Sigmoid colon (tissue), 7 donors: Measurements from ENCODE around the gene CACNB2. TPM values are rescaled to one million over a fixed set of nuclear protein-coding genes. Genes with fewer than 3 reads are reported as not detected.

Experiments used
- DNase-seq: peaks from one replicate; pipeline ENCODE4 v3.0.0-alpha.2; 2019
- H3K27ac ChIP-seq, 4 donors: fragments of 200-600 bp; sonication (generic); one replicate each; pipeline ENCODE4 v1.5.1; 2016 to 2019; ENCODE audit warnings: mild to moderate bottlenecking in 1 of 4
- H3K27me3 ChIP-seq, 3 donors: fragments of 200-600 bp; sonication (generic); one replicate each; pipeline ENCODE4 v1.5.1; 2019; ENCODE audit warnings: mild to moderate bottlenecking in 1 of 3
- H3K36me3 ChIP-seq, 4 donors: fragments of 200-600 bp; sonication (generic); one replicate each; pipeline ENCODE4 v1.5.1; 2016 to 2019
- H3K4me1 ChIP-seq, 4 donors: fragments of 200-600 bp; sonication (generic); one replicate each; pipeline ENCODE4 v1.5.1; 2017 to 2019
- H3K4me3 ChIP-seq, 4 donors: fragments of 200-600 bp; sonication (generic); one replicate each; pipeline ENCODE4 v1.5.1; 2017 to 2019; ENCODE audit warnings: mild to moderate bottlenecking in 2 of 4, moderate library complexity in 1 of 4
- H3K9me3 ChIP-seq, 4 donors: fragments of 200-600 bp in 3 of 4; sonication (generic) in 3 of 4; one replicate each; pipeline versions ENCODE4 v1.5.1 to v1.6.1; 2013 to 2019
- EP300 ChIP-seq, 4 donors: sonication (generic); formaldehyde crosslinking; IDR thresholded peaks; one replicate each; pipeline ENCODE4 v1.6.1; 2017; ENCODE audit warnings: antibody characterized with exemption in 4 of 4
- POLR2A ChIP-seq, 2 donors: fragments of 450-650 bp; IDR thresholded peaks; one replicate each; pipeline ENCODE4 v1.6.1; 2016; ENCODE audit warnings: antibody characterized with exemption in 2 of 2, mild to moderate bottlenecking in 2 of 2, moderate library complexity in 2 of 2
- POLR2AphosphoS5 ChIP-seq, 4 donors: sonication (generic); formaldehyde crosslinking; IDR thresholded peaks; one replicate each; pipeline ENCODE4 v1.6.1; 2017; ENCODE audit warnings: antibody characterized with exemption in 4 of 4
- WGBS, 2 donors: extraction: QIAGEN DNeasy Blood & Tissue Kit; methylation state at CpG; one replicate each; pipeline ENCODE4 v1.1.7; 2013; 5-methylcytosine and 5-hydroxymethylcytosine counted together
- intact Hi-C: fragments of 100-400 bp; cut with DNase I; formaldehyde crosslinking; loops from one replicate; pipeline ENCODE4 v1.15.1; 2023
- polyA plus RNA-seq, 3 donors: library from polyadenylated mRNA; stranded (reverse); fragments of 200-250 nt; gene quantifications; one replicate each; pipeline ENCODE4 v1.2.3, GENCODE V29; 2013
- total RNA-seq, 4 donors: library from RNA; depleted of rRNA; stranded (reverse); fragments of >200 nt; gene quantifications; one replicate each; pipeline ENCODE4 v1.1.0, GENCODE V29; 2016
- TF ChIP-seq, protein P1 (sequence below), 4 experiments: fragments of 450-650 bp in 3 of 4; fragments of 200-600 bp in 1 of 4; IDR thresholded peaks; one replicate each; pipeline ENCODE4 v1.5.1; 2016 to 2019; ENCODE audit warnings: antibody characterized with exemption in 4 of 4, mild to moderate bottlenecking in 3 of 4, moderate library complexity in 2 of 4
- donor health status: healthy with polysubstance abuse.
- donor health status: Bipolar disorder and iron deficiency.
- donor health status: healthy.

CACNB2 gene
- total and polyA plus RNA-seq, 7 donors = 1.2 to 85.3 (median 36.0) TPM

DNA sequence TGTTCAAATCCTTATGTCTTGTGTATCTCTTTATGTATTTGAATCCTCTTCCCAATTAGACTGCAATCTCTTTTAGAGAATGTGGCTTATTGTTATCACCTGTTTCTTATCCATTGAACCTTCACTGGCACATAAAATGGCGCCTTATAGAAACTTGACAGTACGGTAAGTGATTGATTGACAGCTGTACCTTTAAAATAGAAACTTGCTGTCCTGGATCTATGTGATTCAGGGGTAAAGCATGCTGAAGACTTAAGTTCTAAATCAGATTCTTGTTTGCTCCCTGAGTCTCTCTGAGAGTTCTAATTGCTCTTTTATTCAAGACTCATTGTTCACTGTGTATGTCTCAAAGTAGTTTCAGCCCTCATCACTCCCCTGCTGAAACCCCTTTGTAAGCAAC is 91.3 kb downstream of the CACNB2 start:
- Histone ChIP-seq H3K4me3 (no peak overlapping the region), H3K27me3 (no peaks in the 10 kb centered on the region), H3K4me1 (peaks cover 0 to 36% (median 18%) of the 10 kb centered on the region in 4 donors), H3K9me3 (no peaks in the 10 kb centered on the region), H3K36me3 (no peaks in the 10 kb centered on the region), H3K27ac (no peak overlapping the region)
- no peak for DNase-seq
- 95 to 96% methylated on average over 2 of the region's 2 CpGs for WGBS, 2 donors
- intact Hi-C loops = no loop called here
- TF ChIP-seq POLR2A (IDR thresholded peaks at IDR 0.05) (no peak), POLR2AphosphoS5 (IDR thresholded peaks at IDR 0.05) (no peak), EP300 (IDR thresholded peaks at IDR 0.05) (no peak)
- TF ChIP-seq, protein P1, sequence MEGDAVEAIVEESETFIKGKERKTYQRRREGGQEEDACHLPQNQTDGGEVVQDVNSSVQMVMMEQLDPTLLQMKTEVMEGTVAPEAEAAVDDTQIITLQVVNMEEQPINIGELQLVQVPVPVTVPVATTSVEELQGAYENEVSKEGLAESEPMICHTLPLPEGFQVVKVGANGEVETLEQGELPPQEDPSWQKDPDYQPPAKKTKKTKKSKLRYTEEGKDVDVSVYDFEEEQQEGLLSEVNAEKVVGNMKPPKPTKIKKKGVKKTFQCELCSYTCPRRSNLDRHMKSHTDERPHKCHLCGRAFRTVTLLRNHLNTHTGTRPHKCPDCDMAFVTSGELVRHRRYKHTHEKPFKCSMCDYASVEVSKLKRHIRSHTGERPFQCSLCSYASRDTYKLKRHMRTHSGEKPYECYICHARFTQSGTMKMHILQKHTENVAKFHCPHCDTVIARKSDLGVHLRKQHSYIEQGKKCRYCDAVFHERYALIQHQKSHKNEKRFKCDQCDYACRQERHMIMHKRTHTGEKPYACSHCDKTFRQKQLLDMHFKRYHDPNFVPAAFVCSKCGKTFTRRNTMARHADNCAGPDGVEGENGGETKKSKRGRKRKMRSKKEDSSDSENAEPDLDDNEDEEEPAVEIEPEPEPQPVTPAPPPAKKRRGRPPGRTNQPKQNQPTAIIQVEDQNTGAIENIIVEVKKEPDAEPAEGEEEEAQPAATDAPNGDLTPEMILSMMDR (IDR thresholded peaks at IDR 0.05) = no peak

DNA sequence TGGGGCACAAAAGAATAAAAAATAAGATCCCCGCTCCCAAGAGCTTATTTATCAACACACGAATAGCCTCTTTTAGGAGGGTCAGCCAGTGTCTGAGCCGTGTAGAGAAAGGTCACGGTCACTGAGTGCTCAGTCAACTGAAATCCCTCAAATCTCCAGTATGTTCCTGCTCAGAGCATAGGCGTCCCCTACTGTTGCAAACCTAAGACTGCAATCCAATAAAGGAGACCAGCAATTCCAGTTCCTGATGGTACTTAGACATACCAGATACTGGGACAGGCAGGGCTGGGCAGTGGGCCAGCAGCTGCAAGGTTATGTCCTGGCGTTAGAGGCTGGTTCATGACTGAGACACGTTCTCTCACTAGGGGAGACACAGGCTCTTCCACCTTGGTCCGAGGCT is 93.6 kb downstream of the CACNB2 start:
- Histone ChIP-seq H3K4me1 (peaks cover 0 to 59% (median 36%) of the 10 kb centered on the region in 4 donors), H3K4me3 (no peak overlapping the region), H3K36me3 (no peaks in the 10 kb centered on the region), H3K27me3 (no peaks in the 10 kb centered on the region), H3K9me3 (no peaks in the 10 kb centered on the region), H3K27ac (no peak overlapping the region)
- TF ChIP-seq EP300 (IDR thresholded peaks at IDR 0.05) = no peak
- no peak for TF ChIP-seq POLR2A (IDR thresholded peaks at IDR 0.05)
- no peak for DNase-seq
- 64 to 80% methylated on average over 8 of the region's 8 CpGs for WGBS, 2 donors
- intact Hi-C loops = no loop called here

DNA sequence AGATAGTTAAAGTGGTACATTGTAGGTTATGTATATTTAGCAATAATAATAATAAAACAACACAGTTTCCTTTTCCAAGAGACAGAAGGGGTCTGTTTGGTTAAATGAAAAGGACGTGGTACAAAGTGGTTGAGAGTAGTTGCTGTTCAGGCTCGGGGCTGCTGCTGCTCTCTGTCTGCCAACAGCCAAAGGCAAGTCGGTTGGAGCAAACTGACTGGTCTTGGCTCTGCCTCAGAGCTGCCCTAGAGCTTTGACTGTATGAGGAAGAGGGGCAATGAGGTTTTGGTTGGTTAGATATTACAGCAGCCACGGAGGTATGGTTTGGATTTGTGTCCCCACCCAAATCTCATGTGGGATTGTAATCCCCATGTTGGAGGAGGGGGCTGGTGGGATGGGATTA is 95.3 kb downstream of the CACNB2 start:
- intact Hi-C loops = loop anchor here (5.0 kb wide), 1 partner anchor 623 kb away; no protein-coding TSS in a partner anchor
- Histone ChIP-seq H3K9me3 (no peaks in the 10 kb centered on the region), H3K27me3 (no peaks in the 10 kb centered on the region), H3K4me3 (no peak overlapping the region), H3K4me1 (peaks cover 0 to 48% (median 30%) of the 10 kb centered on the region in 4 donors), H3K27ac (no peak overlapping the region), H3K36me3 (no peaks in the 10 kb centered on the region)
- TF ChIP-seq EP300 (IDR thresholded peaks at IDR 0.05) = no peak
- no peak for TF ChIP-seq POLR2A (IDR thresholded peaks at IDR 0.05)
- TF ChIP-seq, protein P1 (IDR thresholded peaks at IDR 0.05) = no peak
- TF ChIP-seq POLR2AphosphoS5 (IDR thresholded peaks at IDR 0.05) = no peak
- no peak for DNase-seq
- WGBS, 2 donors = 88 to 90% methylated on average over 4 of the region's 4 CpGs

DNA sequence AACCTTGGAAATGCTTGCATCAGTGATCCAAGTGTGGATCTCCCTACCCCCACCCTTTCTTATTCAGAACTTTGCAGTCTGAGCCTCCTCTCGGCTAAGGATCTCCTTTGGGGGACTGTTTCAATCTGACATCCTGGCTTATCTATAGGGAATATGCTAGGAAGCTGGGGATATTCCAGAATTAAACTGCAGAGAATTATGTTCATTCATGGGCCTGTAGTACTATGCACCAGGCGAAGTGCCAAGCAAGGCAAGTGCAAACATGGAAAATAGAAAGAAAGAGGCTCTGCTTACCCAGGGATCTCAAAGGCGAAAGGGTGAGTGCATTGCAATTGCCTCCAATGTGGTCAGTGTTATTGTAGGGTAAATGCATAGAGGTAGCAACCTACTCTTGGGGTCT is 96.5 kb downstream of the CACNB2 start:
- H3K27me3 ChIP-seq = no peaks in the 10 kb centered on the region
- no peaks in the 10 kb centered on the region for H3K36me3 ChIP-seq
- peak overlapping the region in 2 of 4 donors; percentile 50 to 83 for H3K27ac ChIP-seq
- no peak for DNase-seq
- no peaks in the 10 kb centered on the region for H3K9me3 ChIP-seq
- 67 to 79% methylated on average over 3 of the region's 3 CpGs for WGBS, 2 donors
- peaks cover 0 to 45% (median 28%) of the 10 kb centered on the region in 4 donors for H3K4me1 ChIP-seq
- intact Hi-C loops = loop anchor here (5.0 kb wide), 1 partner anchor 624 kb away; no protein-coding TSS in a partner anchor
- H3K4me3 ChIP-seq = no peak overlapping the region
- TF ChIP-seq, protein P1 (IDR thresholded peaks at IDR 0.05) = no peak
- TF ChIP-seq POLR2AphosphoS5 (IDR thresholded peaks at IDR 0.05) = no peak
- no peak for TF ChIP-seq POLR2A (IDR thresholded peaks at IDR 0.05)

DNA sequence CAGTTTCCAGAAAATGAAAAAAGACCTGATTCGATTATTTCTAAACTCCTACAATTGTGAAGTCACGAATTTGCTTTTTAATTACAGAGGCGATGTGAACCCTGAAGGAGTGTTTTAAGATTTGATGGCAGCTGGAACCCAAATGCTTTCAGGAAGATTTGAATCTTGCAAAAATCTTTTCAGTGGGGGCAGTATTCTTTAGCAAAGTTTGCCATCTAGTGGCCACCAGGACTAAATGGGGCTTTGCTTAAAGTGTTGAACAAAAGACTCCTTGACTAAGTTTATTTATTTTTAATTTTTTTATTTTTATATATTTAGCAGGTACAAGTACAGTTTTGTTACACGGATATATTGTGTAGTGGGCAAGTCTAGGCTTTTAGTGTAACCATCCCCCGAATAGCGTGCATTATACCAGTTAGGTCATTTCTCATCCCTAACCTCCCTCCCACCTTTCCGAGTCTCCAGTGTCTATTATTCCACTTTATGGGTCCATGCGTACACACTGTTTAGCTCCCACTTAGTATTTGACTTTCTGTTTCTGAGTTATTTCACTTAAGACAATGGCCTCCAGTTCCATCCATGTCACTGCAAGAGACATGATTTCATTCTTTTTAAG is 98.8 kb downstream of the CACNB2 start:
- peaks cover 0 to 37% (median 22%) of the 10 kb centered on the region in 4 donors for H3K4me1 ChIP-seq

More for the DNA sequence above, 98.8 kb downstream of the CACNB2 start:
- TF ChIP-seq, protein P1 (IDR thresholded peaks at IDR 0.05) = peak; percentile 23 to 71 (median 52)
- no peak for TF ChIP-seq POLR2AphosphoS5 (IDR thresholded peaks at IDR 0.05)
- 63 to 67% methylated on average over 8 of the region's 8 CpGs for WGBS, 2 donors
- no peak overlapping the region for H3K4me3 ChIP-seq
- H3K27me3 ChIP-seq = no peaks in the 10 kb centered on the region
- no peaks in the 10 kb centered on the region for H3K9me3 ChIP-seq
- no peaks in the 10 kb centered on the region for H3K36me3 ChIP-seq
- H3K27ac ChIP-seq = peak overlapping the region in 3 of 4 donors; percentile 50 to 83 (median 56)
- intact Hi-C loops = loop anchor here (2.0 to 5.0 kb wide), 3 partner anchors 392 to 627 kb away; no protein-coding TSS in a partner anchor
- no peak for DNase-seq
